ENCODE measurements around the gene IKZF1.

Gene IKZF1

DNA sequence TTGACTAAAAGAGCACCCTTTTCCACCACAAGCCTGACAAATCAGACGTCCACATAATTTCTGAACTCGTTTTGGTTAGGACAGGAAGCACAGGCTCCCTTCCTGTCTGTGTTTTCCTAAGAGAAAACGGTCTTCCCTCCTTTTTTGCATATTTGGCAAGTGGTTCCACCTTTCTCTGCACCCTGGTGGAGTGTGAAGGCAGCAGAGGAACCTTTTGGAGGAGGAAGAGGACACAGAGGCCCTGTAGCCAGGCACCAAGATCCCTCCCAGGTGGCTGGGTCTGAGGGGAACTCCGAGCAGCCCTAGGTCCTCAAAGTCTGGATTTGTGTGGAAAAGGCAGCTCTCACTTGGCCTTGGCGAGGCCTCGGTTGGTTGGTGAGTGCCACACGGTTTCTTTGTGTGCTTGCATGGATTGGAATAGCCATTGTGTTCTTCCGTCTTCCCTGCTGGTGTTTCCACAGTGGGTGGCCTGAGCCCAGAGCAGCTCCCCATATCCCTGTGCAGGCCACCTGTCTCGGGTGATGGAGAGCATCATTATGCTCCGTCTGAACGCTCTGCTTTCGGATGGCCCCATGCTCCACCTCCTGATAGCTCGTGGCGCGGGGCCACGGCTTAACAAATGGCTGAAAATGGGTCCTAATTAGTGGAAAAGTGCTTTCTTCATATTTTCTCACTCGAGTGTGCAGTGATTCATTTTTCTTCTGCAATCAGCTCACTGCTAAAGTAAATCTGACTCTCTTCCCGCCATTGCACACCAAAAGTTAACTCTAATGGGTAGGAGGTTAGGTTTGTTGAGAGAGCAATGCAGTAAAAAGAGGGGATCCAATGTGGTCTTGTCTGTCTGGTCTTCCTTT, 4.2 kb downstream of the IKZF1 start:
- no peak for DNase-seq (ENCODE audit: low read depth, low spot score)

DNA sequence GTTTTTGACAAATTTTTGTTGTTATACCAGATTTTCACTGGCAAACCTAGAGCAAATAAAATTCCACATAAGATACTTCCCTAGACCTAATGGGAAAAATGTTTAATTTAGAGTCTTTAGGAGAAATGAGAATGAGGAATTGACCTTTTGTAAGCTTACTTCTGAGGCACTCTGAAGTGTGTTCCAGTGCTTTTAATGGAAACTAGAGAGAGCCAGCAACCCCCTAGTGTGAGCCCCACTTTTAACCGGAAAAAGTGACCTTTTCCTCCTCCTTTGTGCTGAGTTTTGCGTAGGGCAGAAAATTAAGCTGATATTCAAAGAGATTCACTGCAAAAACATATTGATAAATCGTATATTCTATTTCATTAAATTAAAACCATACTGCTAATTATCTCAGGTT, 5.2 kb downstream of the IKZF1 start:
- no peak for DNase-seq (ENCODE audit: low read depth, low spot score)

DNA sequence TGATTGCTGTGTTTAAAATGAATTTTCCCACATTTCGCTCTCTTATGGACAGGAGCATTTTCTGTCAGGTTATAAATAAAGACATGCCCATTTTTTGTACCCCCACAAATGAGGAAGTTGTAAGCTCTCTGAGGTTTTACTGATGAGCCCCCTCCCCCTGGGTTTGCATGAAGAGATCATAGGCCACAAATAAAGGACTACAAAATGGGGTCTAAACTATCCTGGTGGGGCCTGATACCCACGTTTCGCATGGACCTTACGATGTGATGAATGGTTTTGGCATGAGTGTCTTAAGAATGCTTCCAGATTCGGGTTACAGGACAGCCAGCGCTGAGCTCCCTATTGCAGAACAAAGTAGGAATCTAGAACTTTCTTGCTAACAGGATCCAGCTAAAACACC, 5.8 kb downstream of the IKZF1 start:
- DNase-seq (ENCODE audit: low read depth, low spot score): no peak

DNA sequence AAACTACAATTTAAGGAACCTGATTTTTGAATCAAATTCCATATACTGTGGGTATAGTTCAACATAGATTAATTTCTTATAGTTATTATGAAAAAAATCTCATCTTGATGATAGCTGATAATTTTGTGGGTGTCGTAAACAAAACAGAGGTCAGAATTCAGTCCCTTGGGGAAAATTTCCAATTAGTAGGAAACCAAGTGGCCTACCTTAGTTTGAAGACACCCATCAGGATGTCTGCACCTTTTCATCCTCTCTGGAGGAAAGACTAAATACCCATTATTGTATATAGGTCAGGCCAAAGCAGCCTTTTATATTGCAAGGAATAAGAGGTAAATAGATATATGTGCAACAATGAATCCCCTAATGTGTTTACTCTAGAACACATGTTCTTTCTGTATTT, 6.4 kb downstream of the IKZF1 start:
- DNase-seq (ENCODE audit: low read depth, low spot score): no peak

DNA sequence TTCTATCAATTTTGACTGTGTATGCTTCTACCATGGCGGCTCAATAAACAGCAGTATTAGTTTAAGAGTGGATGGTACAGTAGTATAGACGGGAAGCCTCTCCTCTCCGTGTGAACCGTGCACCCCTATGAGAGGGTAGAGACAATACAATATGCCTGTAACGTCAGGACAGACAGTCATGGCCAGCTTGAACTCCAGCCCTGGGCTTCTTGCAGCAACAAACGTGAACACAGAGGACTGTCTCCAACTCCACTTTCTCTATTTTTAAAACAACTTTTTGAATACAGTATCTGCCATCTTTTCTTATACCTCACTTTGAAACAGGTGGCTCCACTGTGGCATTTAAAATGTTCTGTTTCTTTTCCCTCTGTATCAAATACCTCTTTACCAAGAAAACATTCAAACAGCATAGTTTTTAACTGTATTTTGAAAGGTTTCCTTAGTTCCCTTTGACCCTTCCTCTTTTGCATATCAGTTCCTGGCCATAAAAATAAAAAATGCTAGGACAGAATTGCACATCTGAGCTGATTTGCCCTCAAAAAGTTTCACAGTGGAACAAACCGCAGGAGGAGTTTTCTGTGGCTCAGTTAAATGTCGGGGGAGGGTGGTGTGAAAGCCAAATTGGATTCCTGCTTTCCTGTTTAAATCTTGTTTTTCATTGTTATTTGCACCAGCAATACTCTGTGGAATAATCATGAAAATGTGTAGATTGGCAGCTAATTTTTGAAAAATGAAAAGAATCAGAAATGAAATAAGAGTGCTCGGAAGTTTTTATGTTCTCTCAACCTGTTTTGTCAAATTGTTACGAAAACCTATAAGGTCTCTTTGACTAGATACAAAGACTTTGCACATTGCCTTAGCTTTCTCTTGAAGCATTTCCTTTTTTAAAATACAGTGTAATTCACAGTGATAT, 8.0 kb downstream of the IKZF1 start:
- DNase-seq (ENCODE audit: low read depth, low spot score): no peak

DNA sequence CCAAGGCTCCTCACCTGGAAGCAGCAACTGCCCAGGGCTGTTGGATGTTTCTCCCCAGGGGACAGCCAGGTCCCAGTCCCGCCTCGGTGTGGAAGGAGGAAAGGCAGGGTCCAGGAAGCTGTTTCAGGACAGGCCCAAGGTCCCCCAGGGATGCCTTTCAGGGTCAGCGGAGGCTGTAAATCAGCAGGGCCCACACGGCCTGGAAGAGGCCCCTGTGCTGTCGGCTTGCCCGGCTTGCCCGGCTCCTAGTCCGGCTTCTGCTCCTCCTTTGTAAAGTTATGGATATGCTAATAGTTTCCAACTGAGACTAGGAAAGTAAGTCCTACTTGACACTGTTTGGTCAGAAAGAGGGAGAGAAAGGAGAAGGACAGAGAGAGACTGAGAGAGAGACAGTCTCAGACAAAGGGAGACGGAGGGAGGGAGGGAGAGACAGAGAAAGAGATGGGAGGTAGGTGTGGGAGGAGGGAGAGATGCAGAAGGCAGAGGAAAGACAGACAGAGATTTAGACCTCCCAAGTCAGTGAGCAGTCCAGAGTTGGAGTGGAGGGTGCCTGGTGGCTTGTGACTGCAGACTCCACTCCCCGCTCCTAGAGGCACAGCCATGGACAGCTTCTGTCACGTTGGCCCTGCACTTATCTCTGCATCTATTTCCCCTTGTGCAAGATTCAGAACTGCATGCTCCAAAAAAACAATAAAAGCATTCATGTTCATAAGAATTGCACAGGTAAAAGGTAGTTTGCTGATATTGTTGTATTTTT, 10.5 kb downstream of the IKZF1 start:
- DNase-seq (ENCODE audit: low read depth, low spot score): no peak

DNA sequence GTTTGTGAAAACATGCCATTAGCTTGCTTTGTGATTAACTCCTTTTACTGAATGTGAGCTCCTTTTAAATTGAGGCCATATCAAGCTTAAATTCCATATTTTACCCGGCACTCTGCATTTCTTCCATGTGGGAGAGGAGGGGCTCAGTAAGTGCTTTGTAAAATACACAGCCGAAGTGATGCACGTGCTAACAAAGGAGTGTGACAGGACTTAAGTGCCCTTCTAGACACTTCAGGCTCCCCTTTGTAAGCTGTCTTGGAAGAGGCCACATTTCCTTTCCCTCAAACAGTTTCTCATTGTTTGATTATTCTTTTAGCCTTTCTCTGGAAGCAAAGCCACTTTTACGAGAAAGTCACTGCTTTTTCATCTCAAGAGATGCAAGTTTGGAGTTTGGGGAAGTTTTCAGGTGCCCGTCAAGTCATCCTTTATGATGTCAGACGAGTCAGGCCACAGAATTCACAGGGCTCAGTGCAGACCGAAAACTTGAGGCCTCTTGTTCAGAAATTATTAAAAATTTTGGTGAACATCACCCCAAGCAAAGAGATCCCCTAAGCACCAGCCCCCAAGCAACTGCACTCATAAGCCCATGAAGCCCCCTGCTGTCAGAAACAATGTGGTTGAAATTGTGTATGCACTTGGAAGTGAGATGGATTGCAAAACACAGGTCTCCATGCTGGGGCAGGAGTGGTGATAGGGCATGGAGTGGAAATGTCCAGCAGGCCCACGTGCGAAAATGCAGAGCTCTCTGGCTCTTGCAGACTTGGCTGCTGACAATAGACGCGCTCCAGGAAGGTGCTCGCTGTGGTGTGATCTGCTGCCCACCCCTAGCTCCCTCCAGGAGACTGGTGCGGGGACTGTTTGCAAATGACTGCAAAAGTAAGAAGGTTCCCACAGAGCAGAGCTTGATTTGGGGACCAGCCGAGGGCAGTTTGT, 11.5 kb downstream of the IKZF1 start:
- DNase-seq (ENCODE audit: low read depth, low spot score): no peak

DNA sequence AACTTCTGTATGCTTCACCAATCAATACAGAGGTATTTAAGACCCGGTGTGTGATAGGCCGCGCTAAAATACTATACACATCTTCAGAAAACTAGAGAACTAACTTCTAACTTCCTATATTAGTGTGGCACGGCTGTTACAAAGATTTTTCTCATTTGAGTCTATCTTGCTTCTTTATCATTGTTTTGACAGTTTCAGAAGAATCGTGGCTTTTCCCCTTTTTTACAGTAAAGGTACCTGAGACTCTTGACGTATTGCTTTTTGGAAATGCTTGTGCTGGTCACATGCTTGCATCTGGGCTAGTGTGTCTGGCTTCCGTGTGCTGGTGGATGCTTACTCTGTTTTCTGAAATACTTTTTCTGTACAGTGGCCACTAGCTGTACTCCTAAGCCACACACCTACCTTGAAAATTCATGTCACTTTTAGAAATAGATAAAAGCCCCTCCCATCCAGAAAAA, 12.7 kb downstream of the IKZF1 start:
- DNase-seq (ENCODE audit: low read depth, low spot score): no peak

DNA sequence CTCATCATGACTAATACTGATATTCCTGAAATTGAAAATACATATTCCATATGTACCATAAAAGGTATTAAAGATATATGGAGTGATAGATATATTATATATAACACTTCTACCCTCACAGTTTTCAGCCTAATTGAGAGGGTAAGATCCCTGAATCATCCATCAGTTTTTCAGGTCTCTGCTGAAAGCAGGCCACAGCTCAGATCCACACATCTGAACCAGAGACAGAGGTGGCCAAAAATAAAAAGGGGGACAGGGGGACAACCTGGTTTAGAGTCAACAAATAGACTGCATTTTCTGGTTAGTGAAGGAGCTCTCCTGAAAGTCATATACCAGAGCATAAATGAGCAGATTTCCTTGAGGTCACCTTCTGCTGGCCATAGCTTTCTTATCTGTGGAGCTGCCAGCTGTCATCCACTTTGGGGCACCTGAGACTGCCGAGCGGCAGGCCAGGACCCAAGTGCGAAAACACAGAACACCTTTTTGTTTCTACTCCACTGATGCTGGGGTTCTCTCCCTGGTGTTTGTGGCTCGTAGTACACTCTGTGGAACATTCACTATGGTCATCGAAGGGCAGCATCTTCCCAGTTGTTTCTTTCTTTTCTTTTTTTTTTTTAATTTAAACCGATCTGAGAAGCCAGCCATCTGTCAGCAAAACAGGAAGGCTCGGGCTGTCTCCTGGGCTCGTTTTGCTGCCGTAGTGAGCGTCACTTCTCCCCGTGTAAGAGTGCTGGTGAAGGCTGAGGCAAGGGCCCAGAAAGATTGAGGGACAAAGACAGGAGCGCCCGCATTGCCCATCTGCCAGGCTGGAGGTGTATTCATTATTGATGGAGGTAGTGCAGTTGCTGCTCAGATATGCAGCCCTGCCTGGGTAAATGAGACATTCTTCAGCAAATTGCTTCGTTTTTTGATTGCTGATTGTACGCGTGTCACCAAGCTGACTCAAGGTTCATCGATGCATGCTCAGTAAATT, 13.5 kb downstream of the IKZF1 start:
- DNase-seq (ENCODE audit: low read depth, low spot score): no peak

DNA sequence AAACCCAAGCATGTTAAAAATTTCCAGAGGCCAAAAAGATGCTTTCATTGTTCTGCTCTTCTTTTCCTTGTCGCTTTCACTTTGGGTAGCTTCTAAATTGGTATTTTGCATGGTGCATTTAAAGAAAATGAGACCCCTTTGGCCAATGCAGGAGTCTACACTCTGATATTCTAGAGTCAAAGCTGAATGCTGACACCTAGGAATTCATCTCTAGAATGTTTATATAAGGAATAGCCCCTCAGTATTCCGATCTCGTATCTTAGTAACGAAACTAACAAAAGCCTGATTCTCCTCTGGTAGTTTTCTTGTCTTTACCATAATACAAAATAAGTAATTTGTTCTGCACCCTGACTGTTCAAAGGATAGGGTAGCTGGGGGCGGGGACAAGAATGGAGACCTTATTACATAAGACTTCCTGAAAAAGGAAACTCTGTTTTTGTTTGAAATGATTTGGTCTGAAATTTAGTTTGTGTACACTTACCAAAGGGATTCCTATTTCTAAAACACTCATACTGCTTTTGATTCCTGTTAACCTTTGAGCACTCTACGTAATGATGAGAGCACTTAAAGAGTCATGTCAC, 17.1 kb downstream of the IKZF1 start:
- no peak for DNase-seq (ENCODE audit: low read depth, low spot score)

DNA sequence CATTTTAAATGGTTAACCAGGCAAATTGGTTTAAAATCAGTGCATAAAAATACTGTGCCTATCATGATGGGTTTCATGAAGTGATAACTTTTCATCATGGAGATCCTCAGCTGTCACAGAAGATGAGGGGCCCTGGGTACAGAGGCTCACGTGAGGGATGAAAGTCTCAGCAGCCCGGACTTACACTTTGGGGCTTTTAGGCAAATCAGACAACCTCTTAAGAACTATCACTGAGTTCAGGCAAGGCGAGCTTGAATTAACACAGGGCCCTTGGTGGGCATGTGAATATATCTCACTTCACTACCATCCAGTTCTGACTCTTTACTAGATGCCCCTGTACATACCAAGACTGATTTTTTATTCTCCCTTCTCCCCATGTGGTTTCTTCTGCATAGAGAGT, 19.6 kb downstream of the IKZF1 start:
- no peak for DNase-seq (ENCODE audit: low read depth, low spot score)

DNA sequence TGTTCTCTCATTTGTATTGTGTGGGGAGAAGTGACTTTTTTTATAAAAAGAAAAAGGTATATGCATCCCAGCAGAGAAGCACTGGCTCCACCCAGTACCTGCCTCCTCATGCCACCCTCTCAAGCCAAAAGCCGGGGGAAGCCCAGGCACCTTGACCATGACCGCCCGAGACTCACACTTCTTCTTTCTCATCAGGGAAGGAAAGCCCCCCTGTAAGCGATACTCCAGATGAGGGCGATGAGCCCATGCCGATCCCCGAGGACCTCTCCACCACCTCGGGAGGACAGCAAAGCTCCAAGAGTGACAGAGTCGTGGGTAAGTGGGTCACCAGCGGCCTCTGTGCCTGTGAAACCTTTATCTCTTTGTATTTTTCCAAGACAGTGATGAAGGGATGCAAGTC, 22.9 kb downstream of the IKZF1 start:
- no peak for DNase-seq (ENCODE audit: low read depth, low spot score)

DNA sequence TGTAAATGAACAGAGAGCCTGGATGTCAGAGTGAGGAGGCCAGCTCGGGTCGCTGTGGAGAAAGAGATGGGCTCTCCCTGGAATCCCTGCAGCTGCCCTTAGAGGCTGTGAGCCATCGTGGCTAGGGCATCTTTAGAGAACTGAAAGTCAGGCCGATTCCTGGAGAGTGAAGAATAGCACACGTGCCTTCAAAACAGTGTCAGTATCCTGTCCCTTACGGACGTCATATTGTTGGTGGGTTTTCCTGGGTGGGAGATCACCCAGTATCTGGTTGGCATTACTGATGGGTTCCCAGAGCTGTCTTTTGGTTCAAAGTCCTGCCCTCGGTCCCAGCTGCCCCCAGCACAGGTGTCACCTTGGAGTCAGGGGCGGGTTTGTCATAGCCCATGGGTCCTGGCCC, 25.3 kb downstream of the IKZF1 start:
- no peak for DNase-seq (ENCODE audit: low read depth, low spot score)

DNA sequence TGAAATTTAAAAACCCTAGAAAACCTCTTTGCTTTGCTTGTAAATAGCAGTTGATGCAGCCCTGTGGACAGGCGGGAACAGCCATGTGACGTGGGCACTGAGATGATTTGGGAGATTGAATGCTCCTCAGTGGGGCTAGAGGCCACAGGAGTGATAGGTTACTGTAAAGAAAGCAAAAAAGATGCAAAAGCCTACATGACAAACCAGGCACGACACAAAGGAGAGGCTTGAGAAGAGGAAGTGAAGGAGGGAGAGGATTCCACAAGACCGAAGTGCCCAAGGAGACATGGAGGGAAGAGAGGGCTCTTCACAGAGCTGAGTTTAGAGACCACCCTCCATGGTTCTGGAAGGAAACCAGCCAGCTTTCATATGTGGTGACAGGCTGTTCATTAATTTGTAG, 25.7 kb downstream of the IKZF1 start:
- no peak for DNase-seq (ENCODE audit: low read depth, low spot score)

DNA sequence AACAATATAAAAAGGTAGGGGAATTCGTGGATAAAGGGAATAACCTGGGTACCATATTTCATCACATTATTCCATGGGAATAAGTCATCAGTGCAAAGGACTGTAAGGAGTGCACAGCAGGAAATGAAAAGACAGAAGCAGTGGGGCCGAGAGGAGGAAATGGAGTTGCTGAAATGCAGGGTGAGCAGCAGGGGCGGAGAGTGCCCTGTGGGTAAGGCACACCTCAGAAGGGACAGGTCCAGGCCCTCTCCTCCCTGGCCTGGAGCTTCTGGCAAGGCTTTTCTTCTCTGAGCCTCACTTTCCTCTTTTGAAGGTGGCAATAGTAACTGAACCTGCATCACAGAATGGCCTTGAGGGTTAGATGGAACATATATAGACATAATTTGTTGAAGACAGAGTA, 26.2 kb downstream of the IKZF1 start:
- no peak for DNase-seq (ENCODE audit: low read depth, low spot score)

DNA sequence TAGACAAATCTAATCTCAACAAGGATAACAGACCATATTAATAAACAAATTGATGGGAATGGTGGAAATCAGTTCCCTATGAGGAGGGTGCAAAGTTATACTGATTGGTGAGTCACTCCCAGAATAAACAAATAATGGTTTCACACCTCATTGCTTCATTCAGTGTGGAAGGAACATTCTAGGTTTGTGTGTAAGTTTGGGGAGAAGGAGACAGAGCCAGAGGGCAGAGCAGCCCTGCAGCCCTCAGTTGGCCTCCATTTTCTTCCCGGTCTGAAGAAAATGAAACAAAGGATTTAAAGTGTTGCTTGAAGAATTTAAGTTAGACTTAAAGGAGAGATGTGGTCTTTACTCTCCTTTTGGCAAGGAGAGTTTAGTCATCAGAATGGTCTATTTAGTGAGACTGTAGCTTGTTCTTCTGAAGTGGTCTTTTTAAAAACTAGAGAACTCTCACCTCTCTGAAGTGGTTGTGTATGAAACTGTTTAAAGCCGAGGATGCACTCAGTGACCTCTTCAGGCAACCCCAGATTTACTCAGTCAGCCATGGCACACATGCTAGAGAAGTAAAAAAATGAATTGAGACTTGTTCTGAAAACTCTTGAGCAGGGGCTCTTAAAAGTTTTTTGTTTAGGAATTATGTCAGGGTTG, 27.2 kb downstream of the IKZF1 start:
- no peak for DNase-seq (ENCODE audit: low read depth, low spot score)

DNA sequence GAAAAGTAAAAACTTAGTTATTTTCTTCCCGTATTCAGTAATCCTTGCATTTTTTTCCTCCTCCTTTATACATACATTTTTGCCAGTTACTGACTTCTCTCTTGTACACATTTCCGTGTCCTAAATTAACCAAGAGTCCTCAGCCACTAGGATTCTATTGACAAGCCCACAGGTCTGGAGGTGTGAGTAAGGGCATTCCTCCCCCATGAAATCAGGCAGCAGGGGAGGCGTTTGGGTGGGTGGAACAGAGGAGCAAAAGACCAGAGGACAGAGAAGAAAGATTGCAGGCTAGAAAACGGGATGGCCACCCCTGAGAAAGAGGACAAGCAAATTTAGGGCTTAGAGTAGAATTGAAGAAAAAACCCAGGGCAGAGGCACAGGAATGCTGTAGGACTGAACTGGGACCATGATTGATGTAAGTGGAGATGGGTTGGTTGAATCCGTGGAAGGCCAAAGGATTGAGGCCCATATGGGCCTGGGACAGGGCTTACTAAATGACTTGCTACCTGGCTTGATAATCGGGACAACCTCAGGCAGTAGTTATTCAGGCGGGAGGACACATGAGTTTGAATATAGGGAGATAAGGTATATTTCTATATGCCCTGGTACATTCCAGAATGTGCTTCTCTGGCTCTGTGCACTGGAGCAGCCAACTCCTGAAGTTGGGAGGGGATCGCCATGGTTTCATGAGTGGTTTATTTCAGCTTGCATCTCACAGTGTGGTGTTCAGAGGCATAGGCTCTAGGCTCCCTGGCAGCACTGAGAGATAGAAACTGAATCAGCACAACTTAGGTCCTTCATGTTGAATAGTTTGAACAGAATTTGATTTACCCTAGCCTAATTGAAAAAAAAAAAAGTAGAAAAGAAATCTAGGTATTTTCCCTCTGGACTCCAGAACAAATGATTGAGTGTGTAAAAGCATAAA, 28.0 kb downstream of the IKZF1 start:
- no peak for DNase-seq (ENCODE audit: low read depth, low spot score)

DNA sequence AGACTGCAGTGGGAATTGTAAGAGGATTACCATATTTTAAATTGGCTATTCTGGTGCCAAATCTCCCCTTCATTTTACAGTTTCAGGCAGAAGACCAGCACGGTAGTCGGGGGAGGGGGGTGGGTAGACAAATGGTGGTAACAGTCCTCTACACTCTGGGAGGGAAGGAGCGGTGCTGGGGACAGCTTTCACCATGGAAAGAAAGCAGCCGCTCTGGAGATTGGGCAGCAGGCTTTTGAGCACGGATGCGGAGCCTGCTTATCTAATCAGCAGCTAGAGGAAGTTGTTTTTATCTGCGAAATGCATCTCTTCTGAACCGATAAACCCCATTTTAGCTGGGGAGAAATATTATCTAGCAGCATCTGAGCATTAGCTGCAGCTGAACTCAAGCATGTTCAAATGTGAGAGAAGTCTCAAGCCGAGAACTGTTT, 28.7 kb downstream of the IKZF1 start:
- no peak for DNase-seq (ENCODE audit: low read depth, low spot score)

Data from brain pericyte (primary cell).